Loucy (cell line): ENCODE measurements around the gene GEMIN2.

Source experiments
- H2AFZ ChIP-seq: fragments of 200-600 bp; sonication (generic); 2 replicates; pipeline ENCODE4 v1.6.0; 2016; ENCODE audit warnings: antibody characterized with exemption, mild to moderate bottlenecking, low read length, moderate library complexity
- H3F3A ChIP-seq: fragments of 200-600 bp; 2 replicates; pipeline ENCODE4 v1.6.0; 2016; ENCODE audit warnings: antibody characterized with exemption, low read depth, mild to moderate bottlenecking
- H3K27me3 ChIP-seq: fragments of 200-600 bp; sonication (generic); 2 replicates; pipeline ENCODE4 v1.6.1; 2014; ENCODE audit warnings: low read length, mild to moderate bottlenecking; ENCODE audit not compliant: insufficient read depth, poor library complexity, severe bottlenecking
- H3K36me3 ChIP-seq: fragments of 200-600 bp; sonication (generic); 2 replicates; pipeline ENCODE4 v1.6.1; 2016; ENCODE audit warnings: low read length; ENCODE audit not compliant: insufficient read depth
- H3K4me1 ChIP-seq: fragments of 200-600 bp; sonication (generic); 2 replicates; pipeline ENCODE4 v1.5.1; 2014; ENCODE audit warnings: low read length, mild to moderate bottlenecking; ENCODE audit not compliant: insufficient read depth, poor library complexity, severe bottlenecking
- H3K4me2 ChIP-seq: fragments of 200-600 bp; sonication (generic); 2 replicates; pipeline ENCODE4 v1.6.0; 2014; ENCODE audit warnings: antibody characterized with exemption, low read length, low read depth, mild to moderate bottlenecking; ENCODE audit not compliant: poor library complexity, severe bottlenecking
- H3K4me3 ChIP-seq: fragments of 200-600 bp; sonication (generic); 2 replicates; pipeline ENCODE4 v1.5.1; 2014; ENCODE audit warnings: low read length, mild to moderate bottlenecking, mixed read lengths; ENCODE audit not compliant: poor library complexity, severe bottlenecking
- H3K79me2 ChIP-seq: fragments of 200-600 bp; sonication (generic); 2 replicates; pipeline ENCODE4 v1.6.1; 2014; ENCODE audit warnings: low read length; ENCODE audit not compliant: insufficient read depth
- H3K9ac ChIP-seq: fragments of 200-600 bp; sonication (generic); 2 replicates; pipeline ENCODE4 v1.6.0; 2014; ENCODE audit warnings: mild to moderate bottlenecking, low read depth, low read length, moderate library complexity; ENCODE audit not compliant: poor library complexity, severe bottlenecking
- H3K9me2 ChIP-seq: fragments of 200-600 bp; sonication (generic); replicated peaks from 2 replicates; pipeline ENCODE4 v1.6.1; 2016; ENCODE audit warnings: low read depth, low read length, mixed read lengths
- H3K9me3 ChIP-seq: fragments of 200-600 bp; sonication (generic); 2 replicates; pipeline ENCODE4 v1.6.1; 2014; ENCODE audit warnings: mild to moderate bottlenecking, antibody characterized with exemption, low read length, low read depth; ENCODE audit not compliant: insufficient read depth
- H4K20me1 ChIP-seq: fragments of 200-600 bp; sonication (generic); 2 replicates; pipeline ENCODE4 v1.6.0; 2014; ENCODE audit warnings: antibody characterized with exemption, low read length, mild to moderate bottlenecking; ENCODE audit not compliant: insufficient read depth, poor library complexity, severe bottlenecking
- CTCF ChIP-seq: fragments of 200-600 bp; sonication (generic); conservative IDR thresholded peaks from 2 replicates; pipeline ENCODE4 v1.5.1; 2014; ENCODE audit warnings: mild to moderate bottlenecking, antibody characterized with exemption, low read length
- EZH2phosphoT487 ChIP-seq: fragments of 200-600 bp; IDR thresholded peaks from 2 replicates; pipeline ENCODE4 v1.6.1; 2018; ENCODE audit warnings: antibody characterized with exemption, mild to moderate bottlenecking, moderate library complexity, borderline replicate concordance

The GEMIN2 gene

GRCh38 chr14:39107591-39107996 is 6.5 kb upstream of the GEMIN2 start:
- Histone ChIP-seq H3K4me2 (no peak overlapping the region), H3K79me2 (peaks cover 13% of the 10 kb centered on the region), H3K36me3 (no peaks in the 10 kb centered on the region), H3K9me2 (no peaks in the 10 kb centered on the region), H3K9ac (no peak overlapping the region), H3K4me3 (no peak overlapping the region), H2AFZ (no peak overlapping the region), H3F3A (no peaks in the 10 kb centered on the region), H3K27me3 (peaks cover 7% of the 10 kb centered on the region), H3K9me3 (no peaks in the 10 kb centered on the region), H3K4me1 (peaks cover 5% of the 10 kb centered on the region), H4K20me1 (no peaks in the 10 kb centered on the region)
- TF ChIP-seq CTCF (peak; percentile 64), EZH2phosphoT487 (no peak)

GRCh38 chr14:39108791-39109190 is 5.3 kb upstream of the GEMIN2 start:
- H4K20me1 ChIP-seq, result no peaks in the 10 kb centered on the region
- TF ChIP-seq EZH2phosphoT487 (no peak), CTCF (no peak)
- H3K4me3 ChIP-seq, result no peak overlapping the region
- no peak overlapping the region for H3K4me2 ChIP-seq
- no peaks in the 10 kb centered on the region for H3F3A ChIP-seq
- H2AFZ ChIP-seq, result no peak overlapping the region
- peaks cover 9% of the 10 kb centered on the region for H3K4me1 ChIP-seq
- H3K27me3 ChIP-seq, result peaks cover 7% of the 10 kb centered on the region
- no peaks in the 10 kb centered on the region for H3K9me3 ChIP-seq
- H3K9ac ChIP-seq, result no peak overlapping the region
- no peaks in the 10 kb centered on the region for H3K9me2 ChIP-seq
- H3K79me2 ChIP-seq, result peaks cover 2% of the 10 kb centered on the region; the same call in 1 of the 2 replicates
- H3K36me3 ChIP-seq, result no peaks in the 10 kb centered on the region

GRCh38 chr14:39109893-39110715 is 4.0 kb upstream of the GEMIN2 start:
- Histone ChIP-seq H2AFZ (no peak overlapping the region), H3K79me2 (peaks cover 10% of the 10 kb centered on the region), H3K4me1 (peaks cover 9% of the 10 kb centered on the region), H3K9ac (no peak overlapping the region), H3F3A (no peaks in the 10 kb centered on the region), H3K27me3 (peaks cover 7% of the 10 kb centered on the region), H3K9me2 (no peaks in the 10 kb centered on the region), H3K4me3 (no peak overlapping the region), H3K4me2 (no peak overlapping the region), H3K9me3 (no peaks in the 10 kb centered on the region), H3K36me3 (no peaks in the 10 kb centered on the region), H4K20me1 (no peaks in the 10 kb centered on the region)
- TF ChIP-seq EZH2phosphoT487, result no peak
- TF ChIP-seq CTCF, result no peak
